GM19452 (cell line): ENCODE results near the gene OPTC.

Experiments
- ATAC-seq: cut with Tn5 transposase; IDR thresholded peaks from one replicate; pipeline ENCODE4 v1.9.1; 2021; ENCODE audit not compliant: unreplicated experiment

Gene OPTC

GRCh38 chr1:203490607-203491006, 3.3 kb upstream of the OPTC start:
- ATAC-seq = no peak

GRCh38 chr1:203491664-203492063, 2.3 kb upstream of the OPTC start:
- ATAC-seq = no peak

DNA sequence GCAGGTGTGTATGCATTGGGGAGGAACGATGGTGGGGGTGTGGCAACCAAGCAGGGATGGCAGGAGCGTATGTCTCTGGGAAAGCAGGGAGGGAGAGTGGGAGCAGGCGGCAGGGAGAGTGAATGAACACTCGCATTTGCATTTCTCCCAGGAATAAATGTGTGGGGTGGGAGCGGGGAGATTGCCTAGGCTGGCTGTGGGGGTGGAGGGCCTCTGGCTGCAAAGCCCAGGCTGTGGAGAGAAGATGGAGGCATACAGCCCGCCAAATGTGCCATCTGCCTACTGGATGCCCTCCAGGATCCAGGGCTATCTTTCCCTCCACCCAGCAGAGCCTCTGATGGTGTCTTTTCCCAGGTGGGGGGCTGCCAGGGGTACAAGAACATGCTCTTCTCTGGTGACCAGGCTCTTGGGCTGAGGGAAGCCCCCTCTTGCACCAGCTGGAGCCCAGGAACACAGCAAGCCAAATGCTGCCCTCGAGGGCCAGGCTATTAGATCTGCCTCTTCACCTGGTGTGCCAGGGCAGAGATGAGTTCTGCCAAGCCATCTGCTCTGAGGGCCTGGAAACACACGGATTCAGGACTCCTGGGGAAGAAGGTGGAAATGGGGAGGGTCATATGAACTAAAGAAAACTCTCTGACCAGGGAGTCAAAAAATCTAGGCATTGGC, 1.7 kb upstream of the OPTC start:
- no peak for ATAC-seq

- ATAC-seq = no peak
Observed at GRCh38 chr1:203492748-203493130, 1.2 kb upstream of the OPTC start.

- ATAC-seq = no peak
Observed at GRCh38 chr1:203495845-203496244, 1.9 kb downstream of the OPTC start.

- no peak for ATAC-seq
Observed at GRCh38 chr1:203497269-203497777, 3.4 kb downstream of the OPTC start.

GRCh38 chr1:203499643-203500278, 5.8 kb downstream of the OPTC start:
- ATAC-seq = no peak

DNA sequence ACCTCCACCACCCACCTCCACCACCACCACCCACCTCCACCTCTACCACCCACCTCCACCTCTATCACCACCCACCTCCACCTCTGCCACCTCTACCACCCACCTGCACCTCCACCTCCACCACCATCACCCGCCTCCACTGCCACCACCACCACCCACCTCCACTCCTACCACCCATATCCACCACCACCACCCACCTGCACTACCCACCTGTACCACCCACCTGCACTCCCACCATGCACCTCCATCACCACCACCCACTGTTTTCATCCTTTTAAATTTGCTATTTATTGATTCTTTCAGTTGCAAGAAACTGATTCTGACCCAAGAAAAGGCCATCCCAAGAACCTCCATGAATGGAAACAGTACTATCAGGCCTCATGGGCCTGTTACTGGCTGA, 6.3 kb downstream of the OPTC start:
- ATAC-seq = no peak

GRCh38 chr1:203503836-203504235, 9.9 kb downstream of the OPTC start:
- no peak for ATAC-seq

DNA sequence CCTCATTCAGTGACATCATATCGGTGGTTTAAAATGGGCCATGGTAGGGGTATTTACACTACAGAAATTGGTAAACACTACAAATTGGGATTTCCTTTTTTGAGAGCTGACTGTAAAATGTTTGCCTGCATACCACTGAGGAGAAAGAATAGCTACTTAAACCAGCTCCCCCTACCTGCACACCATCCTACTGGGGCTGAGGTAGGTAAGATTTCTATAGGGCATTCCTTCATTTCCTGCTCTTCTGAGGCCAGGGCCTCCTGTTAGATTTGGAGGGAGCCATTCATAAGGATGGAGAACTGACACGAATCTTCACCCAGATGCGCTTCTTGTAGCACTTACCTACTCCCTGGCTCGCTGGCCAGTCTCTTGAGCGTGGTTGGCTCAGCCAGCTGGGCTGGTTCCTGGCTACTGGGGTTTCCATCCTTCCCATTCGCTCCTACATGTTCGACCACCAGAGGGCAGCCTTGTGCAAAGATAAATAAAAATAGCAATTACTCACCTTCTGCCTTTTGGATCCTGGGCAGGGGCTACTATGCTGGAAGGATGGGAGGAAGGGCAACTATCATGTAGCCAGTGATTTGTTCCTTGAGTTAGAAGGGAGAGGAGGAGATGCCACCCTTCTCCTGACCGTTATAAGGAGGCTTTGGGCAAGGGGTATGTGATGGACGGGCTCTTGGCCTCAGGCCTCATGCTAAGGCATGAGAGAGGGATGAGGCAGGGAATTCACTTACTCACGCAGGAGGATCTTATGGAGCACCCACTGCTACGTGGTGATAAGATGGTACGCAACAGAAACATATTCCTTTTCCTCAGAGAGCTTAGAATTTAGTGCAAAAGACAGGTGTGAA, 10.7 kb downstream of the OPTC start:
- no peak for ATAC-seq

GRCh38 chr1:203505526-203506204, 11.7 kb downstream of the OPTC start:
- no peak for ATAC-seq

DNA sequence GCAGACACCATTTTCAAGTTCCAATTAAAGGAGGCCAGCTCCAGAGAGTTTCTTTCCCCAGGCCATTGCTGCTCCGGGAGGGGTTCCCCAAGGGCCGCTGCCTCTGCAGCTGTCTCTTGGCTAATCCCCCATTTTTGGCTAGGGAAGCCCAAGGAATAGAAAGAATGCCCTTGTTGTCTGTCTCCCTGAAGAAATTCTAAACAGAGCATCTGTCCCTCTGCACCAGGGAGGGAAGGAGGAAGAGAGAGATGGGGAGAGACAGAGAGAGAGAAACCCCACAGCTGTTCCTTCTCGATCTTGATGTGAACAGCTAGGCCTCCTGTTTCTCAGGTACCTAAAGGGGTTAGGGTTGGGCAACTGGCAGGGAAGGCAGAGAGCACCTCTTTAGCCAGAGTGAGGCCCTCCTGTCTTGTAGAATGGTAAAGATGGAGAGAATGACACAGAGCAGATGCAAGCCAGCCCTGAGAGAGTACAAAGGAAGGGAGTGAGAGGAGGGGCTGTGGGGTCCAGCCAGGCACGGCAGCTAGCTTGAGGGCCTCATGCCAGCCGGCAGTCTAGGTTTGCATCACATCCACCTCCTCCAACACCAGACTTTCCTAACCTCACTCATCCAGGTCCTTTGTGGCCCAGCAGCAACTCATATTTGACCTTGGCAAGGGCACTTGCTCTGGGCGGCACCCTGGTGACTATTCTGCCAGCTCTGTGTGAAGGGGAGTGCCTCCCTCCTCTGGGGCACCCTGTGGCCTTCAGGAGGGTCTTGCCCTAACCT, 13.1 kb downstream of the OPTC start:
- ATAC-seq = no peak

DNA sequence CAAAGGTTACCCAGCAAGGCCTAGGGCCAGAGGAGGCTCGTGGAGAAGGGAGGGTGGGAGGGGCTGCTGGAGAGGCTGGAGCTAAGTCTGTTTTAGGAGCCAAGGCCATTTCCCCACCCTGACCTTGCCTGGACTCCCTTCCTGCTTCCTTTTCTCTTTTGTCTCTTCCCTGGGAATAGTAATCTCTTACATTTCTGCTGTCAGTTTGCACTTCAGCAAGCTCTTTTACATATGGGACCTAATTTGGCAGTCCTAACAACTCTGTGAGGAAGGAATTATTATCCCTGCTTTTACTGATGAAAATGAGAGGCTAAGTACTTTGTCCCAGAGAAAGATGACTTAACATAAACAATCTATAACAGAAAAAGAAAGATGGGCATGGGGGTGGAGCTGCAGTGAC, 13.8 kb downstream of the OPTC start:
- no peak for ATAC-seq

DNA sequence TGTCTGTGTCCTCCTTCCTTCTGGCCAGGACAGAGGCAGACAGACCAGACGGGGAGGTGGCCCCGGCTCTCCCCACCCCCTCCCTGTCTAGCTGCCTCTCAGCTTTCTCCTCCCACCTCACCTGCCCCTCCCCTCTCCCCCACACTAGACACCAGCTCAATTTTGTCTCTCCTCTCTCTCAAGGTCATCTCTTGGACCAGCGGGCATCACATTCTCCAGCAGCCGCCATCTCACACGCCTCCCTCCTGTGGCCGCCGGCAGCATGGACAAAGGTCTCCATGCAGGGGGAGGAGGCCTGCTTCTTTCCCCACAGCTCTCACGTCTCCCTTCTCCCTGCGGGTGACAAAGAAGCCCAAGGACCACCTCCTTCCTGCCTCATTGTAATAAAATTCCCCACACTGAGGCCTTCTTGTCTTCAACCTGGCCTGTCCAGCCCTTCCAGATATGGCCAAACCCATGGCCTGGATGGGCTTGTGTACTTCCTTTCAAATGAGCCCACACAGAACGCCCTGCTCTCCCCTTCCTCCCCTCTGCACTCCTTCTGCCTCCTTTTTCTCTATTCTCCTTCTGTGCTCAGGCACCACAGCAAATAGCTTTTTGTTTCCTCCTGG, 14.6 kb downstream of the OPTC start:
- no peak for ATAC-seq

DNA sequence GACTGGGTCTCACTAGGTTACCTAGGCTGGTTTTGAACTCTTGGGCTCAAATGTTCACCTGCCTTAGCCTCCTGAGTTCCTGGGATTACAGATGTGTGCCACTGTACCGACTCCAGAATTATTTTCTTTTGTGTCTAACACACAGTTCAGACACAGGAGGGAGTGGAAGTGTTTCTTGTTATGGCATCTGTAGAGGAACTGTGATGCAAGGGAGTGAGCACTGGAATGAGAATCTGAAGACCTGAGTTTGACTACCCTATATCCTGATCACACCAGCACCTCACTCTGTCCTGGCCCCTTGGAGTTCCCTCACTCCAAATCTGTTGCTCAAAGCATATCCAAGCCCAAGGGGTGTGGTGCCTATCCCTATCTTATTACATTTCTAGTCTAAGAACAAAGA, 15.2 kb downstream of the OPTC start:
- no peak for ATAC-seq

- no peak for ATAC-seq
Observed at GRCh38 chr1:203511513-203511912, 17.6 kb downstream of the OPTC start.

GRCh38 chr1:203511930-203512329, 18.0 kb downstream of the OPTC start:
- no peak for ATAC-seq

DNA sequence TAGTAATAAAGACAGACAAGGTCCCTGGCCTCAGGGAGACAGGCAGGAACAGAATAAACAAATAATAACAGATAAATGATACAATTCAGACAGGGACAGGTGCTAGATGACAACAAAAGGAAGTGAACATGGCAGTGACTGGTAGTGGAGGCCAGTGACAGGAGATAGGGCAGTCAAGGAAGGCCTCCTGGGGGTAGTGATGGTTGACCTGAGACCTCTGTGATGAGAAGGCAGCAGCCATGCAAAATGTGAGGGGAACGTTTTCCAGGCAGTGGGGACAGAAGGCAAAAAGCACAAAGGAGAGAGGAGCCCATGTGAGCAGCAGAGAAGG, 18.5 kb downstream of the OPTC start:
- no peak for ATAC-seq

DNA sequence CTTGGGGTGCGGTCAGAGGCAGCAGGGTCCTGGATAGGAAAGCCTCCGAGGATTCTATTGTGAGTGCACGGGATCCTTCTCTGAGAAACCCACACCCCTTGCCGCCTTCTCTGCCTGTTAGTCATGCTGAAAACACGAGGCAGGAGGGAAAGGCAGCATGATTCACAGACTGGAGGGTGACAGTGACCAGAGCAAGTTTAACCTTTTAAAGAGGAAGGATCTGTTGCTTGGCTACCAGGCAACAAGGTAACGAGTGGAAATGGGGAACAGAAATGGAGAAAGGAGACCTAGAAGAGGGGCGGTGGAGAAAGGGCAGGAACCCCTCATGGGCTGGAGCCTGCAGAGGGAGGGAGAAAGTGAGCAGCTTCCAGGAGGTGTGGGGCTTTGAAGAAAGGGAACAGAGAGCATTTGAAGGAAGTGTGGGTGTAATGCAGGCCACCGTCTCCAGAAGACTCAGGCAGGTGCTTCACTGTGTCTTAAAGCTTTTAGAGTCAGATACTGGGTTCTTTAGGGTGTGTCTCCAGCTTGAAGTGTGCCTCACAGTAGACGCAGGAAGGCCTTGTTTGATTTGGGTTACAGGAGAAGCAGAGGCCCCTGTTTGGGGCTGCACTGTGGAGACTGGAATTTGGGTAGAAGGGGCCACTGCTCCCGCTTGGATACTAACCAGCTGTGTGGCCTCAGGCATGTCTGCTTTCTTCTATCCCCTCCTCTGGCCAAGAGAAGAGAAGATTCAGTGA, 19.1 kb downstream of the OPTC start:
- ATAC-seq = no peak

GRCh38 chr1:203513585-203514031, 19.7 kb downstream of the OPTC start:
- ATAC-seq = no peak
